SK-N-MC (cell line): Measurements from ENCODE around the gene ZNF628.

Experiments
- EZH2 ChIP-seq: fragments of 200-600 bp; sonication (generic); IDR thresholded peaks from one replicate; pipeline ENCODE4 v1.6.1; 2017; ENCODE audit warnings: antibody characterized with exemption
- FOXP2 ChIP-seq: optimal IDR thresholded peaks from 2 replicates; pipeline ENCODE3; 2011; ENCODE audit warnings: mild to moderate bottlenecking, moderate library complexity; ENCODE audit not compliant: insufficient read depth; ENCODE audit errors: extremely low read length, control extremely low read depth
- POLR2AphosphoS5 ChIP-seq: IDR thresholded peaks from 2 replicates; pipeline ENCODE4 v1.6.1; 2012; ENCODE audit warnings: mild to moderate bottlenecking, low read depth, low read length, borderline replicate concordance

- no peak for TF ChIP-seq EZH2
- no peak for TF ChIP-seq POLR2AphosphoS5
- no peak for TF ChIP-seq FOXP2
Measured at GRCh38 chr19:55487924-55488687, 11.7 kb downstream of the ZNF628 start, which contains the start of gene SSC5D.
